NCI-H187 treated with DMSO at 0.1 percent for 48 hours (cell line): ENCODE measurements around the gene TRIM69.

Experiments
- DNase-seq: peaks from one replicate; lab custom pipeline; 2025; lab: John Stamatoyannopoulos, UW

TRIM69 gene

GRCh38 chr15:44804298-44805046 is 68.1 kb downstream of the TRIM69 start:
- no peak for DNase-seq

- no peak for DNase-seq
Measured at GRCh38 chr15:44808557-44808956, 72.2 kb downstream of the TRIM69 start.

GRCh38 chr15:44810237-44810636 is 73.9 kb downstream of the TRIM69 start:
- no peak for DNase-seq

GRCh38 chr15:44811337-44811736 is 75.0 kb downstream of the TRIM69 start:
- DNase-seq, result peak; percentile 62

GRCh38 chr15:44812029-44812517 is 75.7 kb downstream of the TRIM69 start:
- DNase-seq, result peak; percentile 88

GRCh38 chr15:44813231-44813630 is 76.9 kb downstream of the TRIM69 start:
- DNase-seq, result no peak
